IMR-90 (cell line): ENCODE results near the gene CTNNA2. TPM values are rescaled to one million over a fixed set of nuclear protein-coding genes. Genes with fewer than 3 reads are reported as not detected.

ENCODE experiments used
- ATAC-seq: fragments of 200-7000 bp; cut with Tn5 transposase; 2 replicates; pipeline ENCODE4 v1.9.1; 2020; ENCODE audit warnings: low read depth, mild to moderate bottlenecking, moderate library complexity
- BruUV-seq: library from RNA; stranded (reverse); fragments of 400-500 nt; replicated peaks from 2 replicates; lab custom pipeline; 2021; lab: Mats Ljungman, UMichigan
- CTCF ChIA-PET: fragments of 300-600 bp; formaldehyde crosslinking; extraction: SDS; loops from one replicate; lab custom pipeline; 2021; ENCODE audit warnings: antibody characterized with exemption; lab: Yijun Ruan, JAX
- POLR2A ChIA-PET: fragments of 300-600 bp; sonication (Branson Sonifier 250); formaldehyde crosslinking; loops from one replicate; lab custom pipeline; 2022; ENCODE audit warnings: antibody characterized with exemption; ENCODE audit not compliant: unreplicated experiment; lab: Charles Lee
- DNase-seq: peaks from one replicate; pipeline ENCODE4 v3.0.0; 2013
- H2AFZ ChIP-seq: replicated peaks from 2 replicates; pipeline ENCODE3; 2013; ENCODE audit warnings: low read length, mild to moderate bottlenecking; ENCODE audit not compliant: poor library complexity
- H2AK5ac ChIP-seq: 2 replicates; pipeline ENCODE4 v1.6.1; 2013; ENCODE audit warnings: low read depth, low read length, inconsistent platforms
- H2AK9ac ChIP-seq: replicated peaks from 2 replicates; pipeline ENCODE3; 2013; ENCODE audit warnings: mild to moderate bottlenecking, low read depth, low read length, moderate library complexity; ENCODE audit not compliant: poor library complexity
- H2BK120ac ChIP-seq: 2 replicates; pipeline ENCODE4 v1.6.1; 2013; ENCODE audit warnings: low read depth, low read length, inconsistent platforms
- H2BK15ac ChIP-seq: 3 replicates; pipeline ENCODE4 v1.6.1; 2013; ENCODE audit warnings: low read depth, low read length, inconsistent platforms
- H2BK20ac ChIP-seq: 2 replicates; pipeline ENCODE4 v1.6.1; 2013; ENCODE audit warnings: low read depth, mild to moderate bottlenecking, inconsistent platforms, low read length, moderate library complexity
- H2BK5ac ChIP-seq: 2 replicates; pipeline ENCODE4 v1.6.1; 2013; ENCODE audit warnings: mild to moderate bottlenecking, low read depth, low read length, inconsistent platforms; ENCODE audit not compliant: poor library complexity, severe bottlenecking
- H3K14ac ChIP-seq: replicated peaks from 2 replicates; pipeline ENCODE4 v1.6.1; 2013; ENCODE audit warnings: low read depth, low read length, inconsistent platforms
- H3K18ac ChIP-seq: 2 replicates; pipeline ENCODE4 v1.6.1; 2013; ENCODE audit warnings: low read depth, low read length, control low read depth
- H3K23ac ChIP-seq: 2 replicates; pipeline ENCODE4 v1.6.1; 2013; ENCODE audit warnings: low read depth, low read length, inconsistent platforms
- H3K27ac ChIP-seq: 2 replicates; pipeline ENCODE4 v1.5.1; 2013; ENCODE audit warnings: mild to moderate bottlenecking, control low read depth, low read length; ENCODE audit not compliant: insufficient read depth
- H3K27me3 ChIP-seq: 2 replicates; pipeline ENCODE4 v1.6.1; 2013; ENCODE audit warnings: low read length; ENCODE audit not compliant: control insufficient read depth, insufficient read depth
- H3K36me3 ChIP-seq: 2 replicates; pipeline ENCODE4 v1.6.1; 2013; ENCODE audit warnings: low read length, mixed read lengths; ENCODE audit not compliant: control insufficient read depth, insufficient read depth
- H3K4ac ChIP-seq: 2 replicates; pipeline ENCODE4 v1.6.1; 2013; ENCODE audit warnings: low read depth, low read length, inconsistent platforms
- H3K4me1 ChIP-seq: 2 replicates; pipeline ENCODE4 v1.6.1; 2013; ENCODE audit warnings: low read length, mixed read lengths; ENCODE audit not compliant: control insufficient read depth, insufficient read depth
- H3K4me2 ChIP-seq: 2 replicates; pipeline ENCODE4 v1.6.1; 2013; ENCODE audit warnings: low read depth, mild to moderate bottlenecking, control low read depth, low read length, moderate library complexity
- H3K4me3 ChIP-seq: 2 replicates; pipeline ENCODE4 v1.5.1; 2013; ENCODE audit warnings: low read depth, mild to moderate bottlenecking, control low read depth, low read length, moderate library complexity; ENCODE audit not compliant: insufficient read depth
- H3K56ac ChIP-seq: 2 replicates; pipeline ENCODE4 v1.6.1; 2013; ENCODE audit warnings: low read length, inconsistent platforms; ENCODE audit not compliant: insufficient read depth; ENCODE audit errors: extremely low read depth
- H3K79me1 ChIP-seq, 2 experiments: 2 replicates each; pipeline ENCODE4 v1.6.1; 2013; ENCODE audit warnings: low read length in 2 of 2, inconsistent platforms in 1 of 2, low read depth in 1 of 2
- H3K9ac ChIP-seq: 2 replicates; pipeline ENCODE4 v1.6.1; 2013; ENCODE audit warnings: low read depth, low read length, control low read depth
- H3K9me1 ChIP-seq: 2 replicates; pipeline ENCODE4 v1.6.1; 2013; ENCODE audit warnings: low read length, inconsistent platforms; ENCODE audit not compliant: insufficient read depth
- H3K9me3 ChIP-seq: 2 replicates; pipeline ENCODE4 v1.6.1; 2013; ENCODE audit warnings: low read length; ENCODE audit not compliant: control insufficient read depth, insufficient read depth
- H4K20me1 ChIP-seq: 2 replicates; pipeline ENCODE4 v1.6.1; 2013; ENCODE audit warnings: low read length, inconsistent platforms; ENCODE audit not compliant: insufficient read depth
- H4K5ac ChIP-seq: 2 replicates; pipeline ENCODE4 v1.6.1; 2013; ENCODE audit warnings: mild to moderate bottlenecking, low read depth, low read length, control low read depth
- H4K8ac ChIP-seq, 2 experiments: 2 replicates each; pipeline ENCODE4 v1.6.1; 2013; ENCODE audit warnings: low read depth in 2 of 2, low read length in 2 of 2, control low read depth in 1 of 2, inconsistent platforms in 1 of 2
- H4K91ac ChIP-seq: 2 replicates; pipeline ENCODE4 v1.6.1; 2013; ENCODE audit warnings: low read depth, low read length, inconsistent platforms; ENCODE audit not compliant: insufficient read depth
- BHLHE40 ChIP-seq: fragments of 150-350 bp; IDR thresholded peaks from 2 replicates; pipeline ENCODE4 v1.6.1; 2016; ENCODE audit warnings: mild to moderate bottlenecking, low read depth, low read length
- CEBPB ChIP-seq: IDR thresholded peaks from 2 replicates; pipeline ENCODE4 v1.6.1; 2012; ENCODE audit warnings: low read depth, low read length, improper control_type of control experiment
- CHD1 ChIP-seq: IDR thresholded peaks from 2 replicates; pipeline ENCODE4 v1.6.1; 2012; ENCODE audit warnings: low read depth, low read length, improper control_type of control experiment
- FOS ChIP-seq: fragments of 150-350 bp; IDR thresholded peaks from 2 replicates; pipeline ENCODE4 v1.6.1; 2016; ENCODE audit warnings: low read depth, low read length
- MAFK ChIP-seq: IDR thresholded peaks from 2 replicates; pipeline ENCODE4 v1.6.1; 2012; ENCODE audit warnings: low read depth, low read length, improper control_type of control experiment
- MAZ ChIP-seq: IDR thresholded peaks from 2 replicates; pipeline ENCODE4 v1.6.1; 2012; ENCODE audit warnings: low read depth, mild to moderate bottlenecking, low read length, improper control_type of control experiment, moderate library complexity, borderline replicate concordance
- MXI1 ChIP-seq: IDR thresholded peaks from 2 replicates; pipeline ENCODE4 v1.6.1; 2012; ENCODE audit warnings: low read depth, mild to moderate bottlenecking, low read length, moderate library complexity, borderline replicate concordance
- NFE2L2 ChIP-seq: fragments of 150-350 bp; IDR thresholded peaks from 2 replicates; pipeline ENCODE4 v1.6.1; 2016; ENCODE audit warnings: low read depth, mild to moderate bottlenecking, low read length
- POLR2A ChIP-seq: IDR thresholded peaks from 2 replicates; pipeline ENCODE4 v1.6.1; 2012; ENCODE audit warnings: mild to moderate bottlenecking, low read depth, low read length
- RAD21 ChIP-seq: IDR thresholded peaks from 2 replicates; pipeline ENCODE4 v1.6.1; 2012; ENCODE audit warnings: low read length, improper control_type of control experiment
- RCOR1 ChIP-seq: IDR thresholded peaks from 2 replicates; pipeline ENCODE4 v1.6.1; 2012; ENCODE audit warnings: mild to moderate bottlenecking, low read length, improper control_type of control experiment; ENCODE audit not compliant: insufficient replicate concordance
- RFX5 ChIP-seq: IDR thresholded peaks from 2 replicates; pipeline ENCODE4 v1.8.0; 2012; ENCODE audit warnings: low read depth, mild to moderate bottlenecking, low read length, moderate library complexity
- WGBS, 2 experiments: methylation state at CpG; one replicate each; pipeline versions ENCODE4 v1.1.5 to v1.1.7; 2013; ENCODE audit warnings: missing lambda C conversion rate in 2 of 2; ENCODE audit not compliant: insufficient read length in 1 of 2; ENCODE audit errors: extremely low coverage in 2 of 2; 5-methylcytosine and 5-hydroxymethylcytosine counted together
- dilution Hi-C: fragments of 300-500 bp; cut with HindIII; formaldehyde crosslinking; loops from one replicate; pipeline ENCODE4 v1.14.3; 2018; ENCODE audit warnings: low sequenced_read_pairs; ENCODE audit not compliant: unreplicated experiment
- in situ Hi-C: fragments of 300-500 bp; cut with MboI; formaldehyde crosslinking; loops from 3 replicates; pipeline ENCODE4 v1.14.3; 2019; ENCODE audit warnings: low sequenced_read_pairs, inconsistent platforms, mixed read lengths
- intact Hi-C: fragments of 100-400 bp; cut with micrococcal nuclease; formaldehyde crosslinking; loops from 2 replicates; pipeline ENCODE4 v1.10.0; 2022
- polyA plus RNA-seq, 3 experiments: library from polyadenylated mRNA; depleted of rRNA; stranded (reverse); fragments of >200 nt; gene quantifications; 2 replicates each; pipeline ENCODE4 v1.2.3, GENCODE V29; 2012; ENCODE audit warnings: low replicate concordance in 1 of 3
- total RNA-seq: library from RNA; depleted of rRNA; stranded (reverse); fragments of >200 nt; gene quantifications from 2 replicates; pipeline ENCODE4 v1.2.3, GENCODE V29; 2012
- TF ChIP-seq, protein P1 (sequence below): conservative IDR thresholded peaks from 2 replicates; pipeline ENCODE4 v1.5.1; 2012; ENCODE audit warnings: mild to moderate bottlenecking, low read depth, low read length, improper control_type of control experiment
- TF ChIP-seq, protein P2 (sequence below): fragments of 150-350 bp; IDR thresholded peaks from 2 replicates; pipeline ENCODE4 v1.6.1; 2017; ENCODE audit warnings: mild to moderate bottlenecking, antibody characterized with exemption, low read length, low read depth

Gene CTNNA2
- total and polyA plus RNA-seq, 2 of the 4 experiments (the other 2 are of a cell fraction): not detected

DNA sequence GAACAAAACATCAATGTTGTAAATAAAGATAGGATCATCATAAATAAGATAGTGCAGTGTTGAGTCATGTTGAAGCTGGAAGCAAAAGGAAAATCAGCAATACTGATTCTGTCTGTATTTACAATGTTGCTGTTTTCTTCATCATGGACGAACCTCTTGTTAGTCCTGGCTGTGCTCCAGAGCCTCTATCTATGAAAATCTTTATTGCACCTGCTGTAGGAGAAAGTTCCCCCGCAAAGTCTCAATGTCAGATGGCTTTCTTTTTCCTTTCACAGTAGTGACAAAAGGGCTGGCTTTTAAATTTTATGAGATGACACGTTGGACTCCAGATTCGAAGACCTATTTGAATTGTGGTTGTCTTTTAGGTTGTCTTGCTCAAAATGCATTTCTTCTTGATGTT is 890.2 kb downstream of the CTNNA2 start:
- Histone ChIP-seq H3K27ac (no peak overlapping the region), H3K27me3 (no peaks in the 10 kb centered on the region), H2BK15ac (no peak overlapping the region), H3K9ac (no peak overlapping the region), H3K4ac (no peak overlapping the region), H3K79me1 (no peaks in the 10 kb centered on the region), H3K14ac (no peak overlapping the region), H3K23ac (no peak overlapping the region), H3K4me3 (no peak overlapping the region), H3K18ac (no peak overlapping the region), H4K91ac (no peak overlapping the region), H3K4me2 (no peak overlapping the region), H4K5ac (no peak overlapping the region), H3K9me3 (no peaks in the 10 kb centered on the region), H2BK120ac (no peak overlapping the region), H2AK9ac (no peak overlapping the region), H3K4me1 (no peaks in the 10 kb centered on the region), H2BK20ac (no peak overlapping the region), H3K36me3 (no peaks in the 10 kb centered on the region), H2AFZ (no peak overlapping the region), H2AK5ac (no peak overlapping the region), H4K20me1 (no peaks in the 10 kb centered on the region), H3K9me1 (no peaks in the 10 kb centered on the region), H2BK5ac (no peak overlapping the region), H4K8ac (no peak overlapping the region), H3K56ac (no peak overlapping the region)
- in situ Hi-C loops (no loop called here), dilution Hi-C loops (no loop called here), intact Hi-C loops (no loop called here)
- no TSS peak for BruUV-seq
- ChIA-PET CTCF (no interaction called here), POLR2A (no interaction called here)
- WGBS, 2 experiments: no CpG with 5 or more reads among the region's 4 CpGs
- DNase-seq (no peak), ATAC-seq (no peak)
- TF ChIP-seq MAFK (no peak), FOS (no peak), BHLHE40 (no peak), RAD21 (no peak), CHD1 (no peak), CEBPB (no peak), POLR2A (no peak), NFE2L2 (no peak), MXI1 (no peak), RCOR1 (no peak), MAZ (no peak), RFX5 (no peak)
- TF ChIP-seq, protein P1, sequence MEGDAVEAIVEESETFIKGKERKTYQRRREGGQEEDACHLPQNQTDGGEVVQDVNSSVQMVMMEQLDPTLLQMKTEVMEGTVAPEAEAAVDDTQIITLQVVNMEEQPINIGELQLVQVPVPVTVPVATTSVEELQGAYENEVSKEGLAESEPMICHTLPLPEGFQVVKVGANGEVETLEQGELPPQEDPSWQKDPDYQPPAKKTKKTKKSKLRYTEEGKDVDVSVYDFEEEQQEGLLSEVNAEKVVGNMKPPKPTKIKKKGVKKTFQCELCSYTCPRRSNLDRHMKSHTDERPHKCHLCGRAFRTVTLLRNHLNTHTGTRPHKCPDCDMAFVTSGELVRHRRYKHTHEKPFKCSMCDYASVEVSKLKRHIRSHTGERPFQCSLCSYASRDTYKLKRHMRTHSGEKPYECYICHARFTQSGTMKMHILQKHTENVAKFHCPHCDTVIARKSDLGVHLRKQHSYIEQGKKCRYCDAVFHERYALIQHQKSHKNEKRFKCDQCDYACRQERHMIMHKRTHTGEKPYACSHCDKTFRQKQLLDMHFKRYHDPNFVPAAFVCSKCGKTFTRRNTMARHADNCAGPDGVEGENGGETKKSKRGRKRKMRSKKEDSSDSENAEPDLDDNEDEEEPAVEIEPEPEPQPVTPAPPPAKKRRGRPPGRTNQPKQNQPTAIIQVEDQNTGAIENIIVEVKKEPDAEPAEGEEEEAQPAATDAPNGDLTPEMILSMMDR: no peak
- TF ChIP-seq, protein P2, sequence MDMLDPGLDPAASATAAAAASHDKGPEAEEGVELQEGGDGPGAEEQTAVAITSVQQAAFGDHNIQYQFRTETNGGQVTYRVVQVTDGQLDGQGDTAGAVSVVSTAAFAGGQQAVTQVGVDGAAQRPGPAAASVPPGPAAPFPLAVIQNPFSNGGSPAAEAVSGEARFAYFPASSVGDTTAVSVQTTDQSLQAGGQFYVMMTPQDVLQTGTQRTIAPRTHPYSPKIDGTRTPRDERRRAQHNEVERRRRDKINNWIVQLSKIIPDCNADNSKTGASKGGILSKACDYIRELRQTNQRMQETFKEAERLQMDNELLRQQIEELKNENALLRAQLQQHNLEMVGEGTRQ: no peak
